Cerebellar nuclear complex (tissue), 1 donor: ENCODE measurements around the gene GFER.
"Not testable (repeated sequence)": the region's sequence is repeated elsewhere in the genome, so short reads cannot be mapped to it uniquely, and the experiment has no call there.

Experiments
- DNase-seq, 2 experiments: peaks; one replicate each; lab custom pipeline; 2025; lab: John Stamatoyannopoulos, UW

GFER gene

DNA sequence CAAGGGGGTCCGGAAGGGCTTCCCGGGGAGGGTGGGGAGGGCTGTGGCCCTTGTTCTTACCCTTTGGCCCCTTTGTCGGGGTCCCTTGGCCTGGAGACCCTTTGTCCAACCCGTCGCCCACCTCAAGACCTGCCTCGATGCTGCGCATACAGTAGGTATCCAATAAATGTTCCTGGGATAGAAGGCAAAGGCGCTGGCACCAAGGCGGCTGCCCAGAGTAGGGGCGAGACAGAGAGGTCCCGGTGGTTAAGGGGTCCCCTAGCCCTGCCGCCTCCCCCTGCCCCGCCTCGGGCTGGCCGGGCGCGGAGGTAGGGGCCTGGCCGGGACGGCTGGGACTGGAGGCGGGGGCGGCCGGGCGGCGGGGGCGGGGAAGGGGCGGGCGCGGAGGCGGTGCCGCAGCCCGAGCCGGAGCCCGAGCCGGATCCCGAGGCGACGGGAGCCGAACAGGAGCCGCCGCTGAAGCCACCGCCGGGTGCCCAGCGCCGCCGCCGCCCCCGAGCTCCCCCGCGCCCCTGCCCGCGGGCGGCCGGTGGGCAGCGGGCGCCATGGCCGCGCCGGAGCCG is 42.5 kb downstream of the GFER start, which contains the start of gene NHERF2:
NHERF2 (plus strand) TSS at position 442 of the 563 bp plus-strand sequence; CDS start at position 546, 104 bp downstream.
- no peak for DNase-seq

DNA sequence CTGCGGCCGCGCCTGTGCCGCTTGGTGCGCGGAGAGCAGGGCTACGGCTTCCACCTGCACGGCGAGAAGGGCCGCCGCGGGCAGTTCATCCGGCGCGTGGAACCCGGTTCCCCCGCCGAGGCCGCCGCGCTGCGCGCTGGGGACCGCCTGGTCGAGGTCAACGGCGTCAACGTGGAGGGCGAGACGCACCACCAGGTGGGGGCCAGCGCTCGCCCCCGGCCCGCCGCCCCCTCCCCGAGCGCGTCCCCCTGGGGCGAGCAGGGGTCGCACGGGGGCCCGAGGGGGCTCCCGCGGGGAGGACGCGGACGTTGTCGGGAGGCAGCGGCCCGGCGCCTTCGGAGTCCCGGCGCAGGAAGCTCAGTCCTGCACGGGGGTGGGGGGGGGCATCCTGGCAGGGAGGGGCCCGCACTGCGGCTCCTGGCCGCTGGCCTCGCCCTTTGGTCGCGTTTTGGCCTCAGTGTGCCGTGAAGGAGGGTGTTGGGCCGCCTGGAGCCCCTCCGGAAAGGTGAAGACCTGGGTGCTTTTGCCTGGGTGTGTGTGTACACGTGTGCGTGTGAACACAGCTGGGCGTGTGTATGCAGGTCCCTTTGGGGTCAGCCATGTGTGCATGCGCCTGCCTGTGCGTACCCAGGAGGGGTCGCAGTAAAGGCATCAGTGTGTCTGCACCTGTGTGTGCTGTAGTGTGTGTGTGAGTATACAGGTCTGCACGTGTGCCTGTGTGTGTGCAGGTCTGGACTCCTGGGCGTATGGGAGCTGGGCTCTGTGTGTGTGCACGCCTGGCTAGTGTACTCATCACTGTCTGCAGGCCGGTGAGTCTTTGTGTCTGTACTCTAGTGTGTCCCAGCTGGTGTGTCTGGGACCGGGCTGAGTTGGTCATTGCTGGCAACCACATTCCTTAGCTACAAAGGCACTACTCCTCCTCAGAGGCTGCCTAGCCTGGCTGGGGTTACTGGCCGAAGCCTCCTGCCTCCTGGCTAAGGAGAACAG is 43.3 kb downstream of the GFER start:
- DNase-seq = no peak

DNA sequence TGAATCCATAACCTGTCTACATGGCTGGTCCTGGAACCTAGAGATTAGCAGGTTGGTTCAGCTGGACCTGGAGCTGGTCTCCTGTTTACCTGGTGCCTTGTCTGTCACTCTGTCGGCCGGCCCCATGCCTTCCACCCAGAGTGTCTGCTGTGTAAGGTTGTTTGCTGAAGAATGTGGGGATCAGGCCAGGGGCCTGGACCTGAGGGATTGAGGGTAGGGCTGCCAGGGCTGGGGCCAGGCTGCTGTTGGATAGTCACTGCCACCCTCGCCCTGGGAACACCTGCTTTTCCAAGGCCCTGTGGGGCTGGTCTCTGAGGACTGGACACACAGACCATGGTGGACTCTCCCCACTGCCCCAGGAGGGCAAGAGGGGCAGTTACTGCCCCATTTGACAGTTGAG is 44.2 kb downstream of the GFER start:
- no peak for DNase-seq

DNA sequence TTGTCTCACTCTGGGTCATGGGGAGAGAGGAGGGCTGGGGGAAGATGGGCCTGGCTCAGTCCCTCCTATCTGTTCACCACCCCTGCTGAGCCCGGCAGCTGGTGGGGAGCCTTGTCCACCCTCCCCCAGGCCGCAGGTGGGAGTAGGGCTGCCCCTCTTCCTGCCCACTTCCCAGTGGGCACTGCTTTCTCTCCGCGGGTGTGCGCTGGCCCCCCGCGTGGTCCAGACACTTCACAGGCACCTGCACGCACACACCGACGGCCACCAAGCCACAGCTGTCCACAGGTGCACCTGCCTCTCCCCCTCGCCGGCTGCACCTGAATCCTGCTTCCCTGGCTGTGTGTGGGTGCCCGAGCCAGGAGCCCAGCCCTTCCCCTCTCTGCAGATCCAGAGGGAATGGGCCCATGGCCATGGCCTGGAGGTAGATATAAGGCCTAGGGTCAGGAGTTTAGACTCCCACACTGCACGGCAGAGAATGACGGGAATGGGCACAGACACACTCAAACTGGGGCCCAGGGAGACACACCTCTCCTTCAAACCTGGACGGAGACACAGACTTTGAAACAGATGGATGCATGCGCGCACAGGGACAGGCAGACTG is 44.7 kb downstream of the GFER start:
- DNase-seq = no peak

DNA sequence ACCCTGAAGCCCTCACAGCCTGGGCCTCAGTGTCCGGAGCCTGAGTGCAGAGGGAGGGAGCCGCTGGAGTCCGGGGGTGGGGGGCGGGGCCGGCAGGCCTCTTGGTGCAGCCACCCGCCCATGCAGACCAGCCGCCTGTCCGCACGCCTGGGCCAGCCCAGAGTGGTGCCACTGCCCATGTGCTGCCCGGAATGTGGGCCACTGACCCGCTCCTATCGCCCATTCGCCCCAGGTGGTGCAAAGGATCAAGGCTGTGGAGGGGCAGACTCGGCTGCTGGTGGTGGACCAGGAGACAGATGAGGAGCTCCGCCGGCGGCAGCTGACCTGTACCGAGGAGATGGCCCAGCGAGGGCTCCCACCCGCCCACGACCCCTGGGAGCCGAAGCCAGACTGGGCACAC is 45.4 kb downstream of the GFER start:
- no peak for DNase-seq

DNA sequence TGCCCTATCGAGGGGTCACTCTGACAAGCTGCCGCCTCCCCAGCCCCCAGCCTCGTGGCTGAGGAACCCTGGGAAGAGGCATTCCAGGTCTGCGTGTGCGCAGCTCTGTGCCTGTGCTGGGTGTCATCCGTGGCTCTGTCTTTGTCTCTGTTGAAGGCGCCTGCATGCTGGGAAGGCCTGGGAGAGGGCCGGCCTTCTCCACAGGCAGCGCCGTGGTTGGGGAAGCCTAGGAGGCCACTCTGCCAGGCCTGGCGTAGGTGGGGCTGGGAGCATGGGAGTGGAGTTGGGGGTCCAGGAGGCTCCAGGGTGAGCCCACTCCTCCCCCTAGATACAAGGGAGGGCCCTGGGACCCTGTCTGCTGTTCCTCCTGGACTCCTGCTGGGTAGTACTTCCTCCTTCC is 46.0 kb downstream of the GFER start:
- DNase-seq = no peak

DNA sequence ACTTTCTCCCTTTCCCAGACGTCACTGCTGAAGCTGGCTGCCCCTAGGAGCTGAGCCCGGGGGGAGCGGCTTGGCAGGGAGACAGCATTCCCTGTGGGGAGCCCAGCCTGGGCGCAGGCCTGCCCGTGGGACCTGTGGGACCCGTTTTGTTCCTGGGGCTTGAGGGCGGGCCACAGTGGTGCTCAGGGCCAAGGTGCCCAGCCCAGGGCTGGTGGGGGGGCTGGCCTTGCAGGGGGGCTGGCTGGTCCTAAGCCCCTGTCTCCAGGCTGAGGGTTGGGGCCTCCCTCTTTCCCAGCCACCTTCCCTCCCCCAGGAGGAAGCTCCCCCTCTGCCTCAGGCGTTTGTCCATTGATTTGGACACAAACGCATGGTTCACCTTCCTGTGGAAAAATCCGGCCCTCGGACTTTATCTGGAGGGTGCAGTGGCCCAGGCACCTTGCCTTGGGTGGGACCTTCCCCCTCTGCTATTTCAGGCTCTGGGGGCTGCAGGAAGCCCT is 47.1 kb downstream of the GFER start:
- no peak for DNase-seq

DNA sequence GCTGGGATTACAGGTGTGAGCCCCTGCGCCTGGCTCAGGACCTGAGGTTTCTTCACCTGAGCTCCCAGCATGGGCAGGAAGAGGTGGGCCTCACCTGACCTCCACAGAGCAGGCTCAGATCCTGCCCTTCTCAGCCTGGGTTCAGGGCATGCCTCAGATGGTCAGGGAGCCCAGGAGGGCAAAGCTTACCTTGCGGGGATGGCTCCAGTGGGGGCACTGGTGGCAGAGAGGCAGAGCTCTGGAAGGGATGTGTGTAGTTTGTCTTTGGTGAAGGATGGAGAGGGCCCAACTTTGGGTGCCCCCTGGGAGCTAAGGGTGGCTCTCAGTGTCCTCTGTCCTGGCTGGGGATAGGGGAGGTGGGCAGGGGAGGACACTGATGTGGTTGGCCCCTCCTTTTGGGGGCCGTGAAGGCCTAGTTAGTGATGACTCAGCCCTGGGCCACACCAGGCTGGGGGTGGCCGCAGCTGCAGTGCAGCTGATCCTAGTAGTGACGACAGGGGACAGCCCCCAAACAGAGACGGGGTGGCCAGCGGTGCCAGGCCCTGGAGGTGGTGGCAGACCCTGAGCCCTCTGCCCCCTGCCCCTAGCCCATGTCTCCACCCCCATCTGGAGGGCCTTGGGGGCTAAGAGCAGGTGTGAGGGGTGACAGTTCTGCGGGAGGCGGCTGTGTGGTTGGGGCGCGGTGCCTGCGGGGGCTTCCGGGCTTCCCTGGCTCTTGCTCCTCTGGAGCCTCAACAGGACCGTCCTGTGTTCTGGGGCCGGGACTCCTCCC is 48.5 kb downstream of the GFER start:
- no peak for DNase-seq

DNA sequence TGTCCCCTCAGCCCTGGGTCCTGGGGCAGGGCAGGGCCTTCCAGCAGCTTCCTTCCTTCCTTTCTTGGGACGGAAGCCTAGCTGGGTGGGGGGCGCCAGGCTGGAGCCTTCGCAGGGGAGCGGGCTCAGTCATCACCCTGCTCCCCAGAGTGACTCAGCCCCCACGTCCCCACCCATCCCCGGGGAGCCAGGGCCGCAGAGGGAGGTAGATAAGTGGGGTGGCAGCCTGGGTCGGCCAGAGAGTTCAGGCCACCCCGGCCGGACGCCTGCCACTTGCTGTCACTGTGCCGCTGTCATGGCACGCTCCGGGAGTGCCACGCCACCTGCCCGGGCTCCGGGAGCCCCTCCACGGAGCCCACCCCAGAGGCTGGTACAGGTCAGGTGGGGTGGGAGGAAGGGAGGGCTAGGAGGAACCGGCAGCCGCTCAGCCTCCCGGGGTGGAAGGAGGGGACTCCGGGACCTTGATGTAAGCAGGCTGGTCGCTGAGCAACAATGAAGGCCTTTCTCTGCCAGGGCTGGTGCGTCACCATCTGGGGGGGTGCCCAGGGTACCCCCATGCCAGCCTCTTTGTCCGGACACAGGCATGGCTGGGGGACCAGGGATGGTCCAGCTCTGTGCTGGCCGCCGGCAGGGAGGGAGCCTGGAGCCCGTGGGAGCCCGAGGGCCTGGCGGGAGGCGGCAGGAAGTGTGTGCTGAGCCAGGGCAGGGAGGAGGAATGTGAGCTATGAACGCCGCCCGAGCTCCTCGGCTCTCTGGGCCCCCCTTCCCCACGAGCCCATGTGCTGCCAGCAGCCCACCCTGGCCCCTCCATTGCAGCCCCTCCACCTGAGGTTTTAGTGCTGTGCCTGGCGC is 49.3 kb downstream of the GFER start:
- no peak for DNase-seq

DNA sequence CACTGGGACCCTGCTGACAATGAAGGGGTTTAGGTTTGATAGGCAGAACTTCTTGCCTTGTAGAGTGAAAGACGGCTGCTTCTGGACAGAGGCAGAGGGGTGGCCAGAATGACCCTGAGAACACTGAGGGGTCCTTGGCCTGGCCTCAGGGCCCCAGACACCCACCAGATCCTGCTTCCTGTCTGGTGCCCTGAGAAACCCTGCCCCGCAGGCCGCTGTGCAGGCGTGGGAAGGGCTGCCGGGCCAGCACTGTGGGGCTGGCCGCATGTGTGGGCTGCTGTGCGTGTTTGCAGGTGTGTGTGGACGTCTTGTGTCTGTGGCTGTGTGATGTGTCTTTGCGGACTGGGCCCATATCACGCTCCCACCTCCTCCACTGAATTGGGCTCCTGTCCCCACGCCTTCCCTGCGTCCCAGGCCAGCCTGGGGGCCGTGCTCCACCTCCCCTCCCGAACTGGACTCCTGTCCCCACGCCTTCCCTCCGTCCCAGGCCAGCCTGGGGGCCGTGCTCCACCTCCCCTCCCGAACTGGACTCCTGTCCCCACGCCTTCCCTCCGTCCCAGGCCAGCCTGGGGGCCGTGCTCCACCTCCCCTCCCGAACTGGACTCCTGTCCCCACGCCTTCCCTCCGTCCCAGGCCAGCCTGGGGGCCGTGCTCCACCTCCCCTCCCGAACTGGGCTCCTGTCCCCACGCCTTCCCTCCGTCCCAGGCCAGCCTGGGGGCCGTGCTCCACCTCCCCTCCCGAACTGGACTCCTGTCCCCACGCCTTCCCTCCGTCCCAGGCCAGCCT is 50.1 kb downstream of the GFER start:
- DNase-seq = not testable (repeated sequence)

DNA sequence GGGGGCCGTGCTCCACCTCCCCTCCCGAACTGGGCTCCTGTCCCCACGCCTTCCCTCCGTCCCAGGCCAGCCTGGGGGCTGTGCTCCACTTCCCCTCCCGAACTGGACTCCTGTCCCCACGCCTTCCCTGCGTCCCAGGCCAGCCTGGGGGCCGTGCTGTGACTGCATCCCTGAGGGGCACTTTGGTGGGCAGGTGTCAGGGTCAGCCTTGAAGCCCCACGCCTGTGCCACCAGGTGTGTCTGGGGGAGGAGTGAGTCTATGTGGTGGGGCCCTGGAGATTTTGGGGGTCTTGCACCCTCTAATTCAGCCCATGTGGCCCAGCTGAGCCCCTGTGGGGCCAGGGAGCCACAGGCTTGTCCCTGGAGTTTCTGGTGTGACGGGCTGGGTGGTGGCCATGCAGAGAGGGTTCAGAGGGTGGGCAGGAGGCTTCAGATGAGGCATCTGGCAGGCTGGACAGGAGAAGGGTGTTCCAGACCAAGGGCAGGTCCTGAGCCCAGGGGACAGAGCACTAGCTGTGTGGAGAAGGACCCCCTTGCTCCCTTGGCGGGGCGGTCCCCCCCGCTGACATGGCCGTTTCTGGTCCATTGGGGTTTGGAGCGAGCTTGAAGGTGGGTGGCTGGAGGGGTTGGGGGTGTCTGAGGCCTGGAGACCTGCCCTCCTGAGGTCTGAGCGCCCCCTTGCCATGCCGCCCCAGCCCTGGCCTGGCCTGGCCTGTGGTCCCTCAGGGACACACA is 50.9 kb downstream of the GFER start:
- DNase-seq = no peak

DNA sequence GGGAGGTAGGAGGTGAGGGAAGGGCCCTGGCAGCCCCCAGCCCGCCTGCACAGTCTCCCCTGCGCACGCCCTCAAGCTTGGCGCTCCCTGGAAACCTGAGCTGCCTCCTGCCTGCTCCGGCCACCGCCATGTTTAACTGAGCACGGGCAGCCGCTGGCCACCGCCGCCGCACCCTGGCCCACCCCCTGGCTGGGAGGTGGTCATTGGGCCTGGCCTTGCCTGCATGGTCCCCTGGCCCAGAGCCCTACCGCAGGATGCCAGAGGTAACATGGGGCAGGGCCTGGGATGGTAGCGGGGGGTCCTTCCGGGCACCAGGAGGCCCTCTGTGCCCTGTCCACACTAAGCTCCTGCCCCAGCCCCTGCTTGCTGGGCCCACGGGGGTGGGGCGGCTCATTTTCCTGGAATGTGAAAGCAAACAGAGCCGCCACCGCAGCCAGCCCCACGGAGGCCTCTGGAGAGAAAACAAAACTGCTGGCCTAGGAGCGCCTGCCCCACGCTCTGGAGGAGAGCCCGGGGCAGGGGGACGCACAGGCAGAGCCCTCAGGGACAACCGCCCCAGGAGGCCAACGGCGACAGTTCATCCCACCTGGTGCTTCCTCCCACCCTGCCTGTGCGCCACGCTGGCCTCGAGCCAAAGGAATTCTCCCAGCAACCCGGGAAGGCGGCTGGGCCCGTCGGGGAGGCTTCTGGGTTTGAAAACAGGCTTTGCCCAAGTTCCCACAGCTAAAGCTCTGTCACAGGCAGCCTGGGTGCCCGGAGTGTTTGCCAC is 51.6 kb downstream of the GFER start:
- no peak for DNase-seq

DNA sequence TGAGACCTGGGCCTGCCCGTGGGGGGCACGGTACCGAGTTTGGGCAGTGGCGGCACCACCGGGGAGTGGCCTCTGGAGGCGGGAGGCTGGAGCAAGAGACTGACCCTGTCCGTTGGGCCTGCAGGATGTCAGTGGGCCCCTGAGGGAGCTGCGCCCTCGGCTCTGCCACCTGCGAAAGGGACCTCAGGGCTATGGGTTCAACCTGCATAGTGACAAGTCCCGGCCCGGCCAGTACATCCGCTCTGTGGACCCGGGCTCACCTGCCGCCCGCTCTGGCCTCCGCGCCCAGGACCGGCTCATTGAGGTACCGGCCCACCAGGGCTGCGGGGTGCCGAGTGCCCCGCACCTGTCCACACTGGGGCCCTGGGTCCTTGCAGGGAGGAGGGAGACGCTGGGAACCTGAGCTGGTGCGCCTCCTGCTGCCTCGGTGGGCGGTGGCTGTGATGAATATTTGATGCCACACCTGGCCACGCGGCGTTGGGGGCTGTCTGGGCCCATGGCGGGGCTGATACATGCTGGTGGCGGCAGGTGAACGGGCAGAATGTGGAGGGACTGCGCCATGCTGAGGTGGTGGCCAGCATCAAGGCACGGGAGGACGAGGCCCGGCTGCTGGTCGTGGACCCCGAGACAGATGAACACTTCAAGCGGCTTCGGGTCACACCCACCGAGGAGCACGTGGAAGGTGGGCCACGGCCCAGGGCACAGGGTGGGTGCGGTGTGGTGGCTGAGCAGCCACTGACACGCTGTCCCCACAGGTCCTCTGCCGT is 52.4 kb downstream of the GFER start:
- no peak for DNase-seq

DNA sequence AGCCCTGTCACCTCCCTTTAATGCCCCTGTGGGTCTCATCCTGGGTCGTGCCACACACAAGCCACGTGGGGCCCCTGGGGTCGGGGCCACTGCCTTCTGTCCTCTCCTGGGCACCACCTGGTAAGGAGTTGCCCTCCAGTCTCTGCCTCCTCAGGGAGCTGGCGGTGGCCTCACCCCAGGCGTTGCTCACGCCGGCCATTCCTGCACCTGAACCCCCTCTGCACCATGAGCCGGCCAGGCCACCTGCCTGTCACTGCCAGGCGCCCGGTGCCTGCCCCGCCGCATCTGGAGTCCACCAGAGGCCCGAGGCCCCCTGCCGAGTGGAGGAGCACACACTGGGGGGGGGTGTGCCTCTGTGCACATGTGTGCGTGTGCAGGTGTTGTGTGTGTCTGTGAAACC is 53.1 kb downstream of the GFER start:
- no peak for DNase-seq
